ENCODE results near the gene DOK6.

DNA sequence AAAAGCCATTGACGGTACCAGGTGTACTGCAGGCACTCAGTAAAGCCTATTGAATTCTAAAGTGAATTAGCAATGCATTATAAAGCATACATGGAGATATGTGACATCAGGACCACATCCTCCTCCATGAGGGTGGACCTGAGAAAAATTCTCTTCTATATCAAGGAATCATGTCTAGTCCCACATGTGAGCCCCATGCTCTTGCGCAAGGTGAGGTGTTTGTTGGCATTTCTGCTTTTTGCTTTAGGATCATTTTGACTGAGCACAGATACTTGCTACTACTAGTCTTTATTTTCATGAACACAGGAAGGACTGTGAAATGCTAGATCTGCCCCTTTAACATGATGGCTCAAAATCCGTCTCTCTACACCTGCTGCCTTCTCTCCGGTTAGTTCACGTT lies 363.1 kb downstream of the DOK6 start:
- no peak for TF ChIP-seq CTCF (IDR thresholded peaks at IDR 0.05)
- TF ChIP-seq EZH2 (IDR thresholded peaks at IDR 0.05): no peak
- no peak for TF ChIP-seq EZH2phosphoT487 (IDR thresholded peaks at IDR 0.05)
